B cell (primary cell): ENCODE data around the gene CLOCK. TPM values are rescaled to one million over a fixed set of nuclear protein-coding genes. Genes with fewer than 3 reads are reported as not detected.

ENCODE experiments used
- ATAC-seq: fragments of 200-7000 bp; cut with Tn5 transposase; one replicate; pipeline ENCODE4 v1.10.0; 2021; ENCODE audit warnings: low read depth, mild to moderate bottlenecking, moderate number of reproducible peaks, moderate library complexity
- CTCF ChIA-PET: fragments of 350-600 bp; sonication (Branson Sonifier 250); formaldehyde crosslinking; loops from one replicate; lab custom pipeline; 2021; ENCODE audit warnings: antibody characterized with exemption, inconsistent platforms; lab: Charles Lee
- POLR2A ChIA-PET: fragments of 350-600 bp; sonication (Branson Sonifier 250); formaldehyde crosslinking; loops from one replicate; lab custom pipeline; 2021; ENCODE audit warnings: antibody characterized with exemption; lab: Charles Lee
- DNase-seq: peaks from one replicate; pipeline ENCODE4 v3.0.0; 2013
- H2AFZ ChIP-seq: 2 replicates; pipeline ENCODE4 v1.6.1; 2012; ENCODE audit warnings: mild to moderate bottlenecking, low read depth, low read length; ENCODE audit not compliant: insufficient read depth, poor library complexity, severe bottlenecking
- H3K27ac ChIP-seq, 2 donors: 1 replicate in 1 of 2; 2 replicates in 1 of 2; pipeline ENCODE4 v1.5.1; 2012 to 2013; ENCODE audit warnings: low read length in 2 of 2, mild to moderate bottlenecking in 2 of 2, moderate library complexity in 1 of 2
- H3K27me3 ChIP-seq, 4 experiments: fragments of 200-600 bp in 1 of 4; sonication (generic) in 1 of 4; replicated peaks in 1 of 4; 1 replicate in 2 of 4; 2 replicates in 2 of 4; pipeline versions ENCODE4 v1.6.1 to v1.7.0; 2013 to 2016; ENCODE audit warnings: low read length in 3 of 4, mild to moderate bottlenecking in 2 of 4, mixed read lengths in 1 of 4, moderate library complexity in 1 of 4; ENCODE audit not compliant: insufficient read depth in 4 of 4, control insufficient read depth in 3 of 4; ENCODE audit errors: control extremely low read depth in 1 of 4
- H3K36me3 ChIP-seq, 2 experiments: replicated peaks in 1 of 2; 1 replicate in 1 of 2; 2 replicates in 1 of 2; pipeline versions ENCODE4 v1.6.1 to v1.7.1; 2013; ENCODE audit warnings: low read length in 1 of 2; ENCODE audit not compliant: insufficient read depth in 2 of 2, control insufficient read depth in 1 of 2; ENCODE audit errors: control extremely low read depth in 1 of 2, extremely low read depth in 1 of 2
- H3K4me1 ChIP-seq, 2 donors: fragments of 200-600 bp in 1 of 2; sonication (generic) in 1 of 2; 1 replicate in 1 of 2; 2 replicates in 1 of 2; pipeline versions ENCODE4 v1.5.1 to v1.6.1; 2013 to 2017; ENCODE audit warnings: low read length in 2 of 2; ENCODE audit not compliant: control insufficient read depth in 2 of 2, insufficient read depth in 2 of 2
- H3K4me2 ChIP-seq: replicated peaks from 2 replicates; pipeline ENCODE3; 2012; ENCODE audit warnings: mild to moderate bottlenecking, low read depth, low read length; ENCODE audit not compliant: poor library complexity, severe bottlenecking
- H3K4me3 ChIP-seq, 5 experiments: fragments of 200-600 bp in 1 of 5; sonication (generic) in 1 of 5; 1 replicate in 3 of 5; 2 replicates in 2 of 5; pipeline versions ENCODE4 v1.5.1 to v1.7.0; 2011 to 2016; ENCODE audit warnings: low read length in 4 of 5, mild to moderate bottlenecking in 4 of 5, low read depth in 2 of 5, control low read depth in 1 of 5, moderate library complexity in 1 of 5; ENCODE audit not compliant: insufficient read depth in 1 of 5; ENCODE audit errors: control extremely low read depth in 1 of 5, extremely low read depth in 1 of 5
- H3K79me2 ChIP-seq: fragments of 200-600 bp; sonication (generic); one replicate; pipeline ENCODE4 v1.6.0; 2016; ENCODE audit warnings: low read length; ENCODE audit not compliant: control insufficient read depth, insufficient read depth
- H3K9ac ChIP-seq: fragments of 200-600 bp; sonication (generic); 2 replicates; pipeline ENCODE4 v1.6.1; 2017; ENCODE audit warnings: mild to moderate bottlenecking, low read length, moderate library complexity
- H3K9me3 ChIP-seq, 3 donors: one replicate each; pipeline versions ENCODE4 v1.6.1 to v1.7.1; 2013; ENCODE audit warnings: low read length in 2 of 3; ENCODE audit not compliant: control insufficient read depth in 2 of 3, insufficient read depth in 1 of 3; ENCODE audit errors: control extremely low read depth in 1 of 3
- H4K20me1 ChIP-seq: 2 replicates; pipeline ENCODE4 v1.6.0; 2012; ENCODE audit warnings: mild to moderate bottlenecking, low read length; ENCODE audit not compliant: insufficient read depth, control insufficient read depth, poor library complexity, severe bottlenecking
- H3K27ac Mint-ChIP-seq: one replicate; pipeline ENCODE4 v1.8.0; 2021; ENCODE audit warnings: mixed read lengths
- H3K27me3 Mint-ChIP-seq: one replicate; pipeline ENCODE4 v1.8.0; 2021; ENCODE audit warnings: mixed read lengths
- H3K4me1 Mint-ChIP-seq: one replicate; pipeline ENCODE4 v1.8.0; 2021; ENCODE audit warnings: mixed read lengths
- H3K4me3 Mint-ChIP-seq: one replicate; pipeline ENCODE4 v1.8.0; 2021; ENCODE audit warnings: mixed read lengths
- H3K9me3 Mint-ChIP-seq: one replicate; pipeline ENCODE4 v1.8.0; 2022; ENCODE audit warnings: mixed read lengths; ENCODE audit not compliant: insufficient read depth
- CTCF ChIP-seq: fragments of 200-600 bp; IDR thresholded peaks from one replicate; pipeline ENCODE4 v1.8.0; 2022; ENCODE audit warnings: antibody characterized with exemption, mild to moderate bottlenecking
- EZH2 ChIP-seq: IDR thresholded peaks from 2 replicates; pipeline ENCODE4 v1.6.1; 2012; ENCODE audit warnings: borderline replicate concordance, low read depth, mild to moderate bottlenecking, moderate library complexity, low read length; ENCODE audit not compliant: insufficient read depth, poor library complexity, severe bottlenecking
- WGBS: methylation state at CpG from one replicate; pipeline ENCODE4 v1.1.5; 2013; ENCODE audit warnings: missing lambda C conversion rate; ENCODE audit not compliant: insufficient coverage; 5-methylcytosine and 5-hydroxymethylcytosine counted together
- intact Hi-C: fragments of 100-400 bp; cut with micrococcal nuclease; formaldehyde crosslinking; loops from one replicate; pipeline ENCODE4 v1.10.0; 2022
- polyA plus RNA-seq: library from polyadenylated mRNA; depleted of rRNA; stranded (reverse); fragments of >200 nt; gene quantifications from 2 replicates; pipeline ENCODE4 v1.2.3, GENCODE V29; 2012
- total RNA-seq, 2 donors: library from RNA; stranded (reverse); fragments of 120-200 nt in 1 of 2; gene quantifications; 1 replicate in 1 of 2; 2 replicates in 1 of 2; pipeline versions ENCODE4 v1.2.3 to v1.2.4, GENCODE V29; 2013 to 2022

Gene CLOCK
- total and polyA plus RNA-seq, 2 donors (not counting 1 experiment from before 2014, with no cell fraction given) = 2.8 to 14.2 TPM

DNA sequence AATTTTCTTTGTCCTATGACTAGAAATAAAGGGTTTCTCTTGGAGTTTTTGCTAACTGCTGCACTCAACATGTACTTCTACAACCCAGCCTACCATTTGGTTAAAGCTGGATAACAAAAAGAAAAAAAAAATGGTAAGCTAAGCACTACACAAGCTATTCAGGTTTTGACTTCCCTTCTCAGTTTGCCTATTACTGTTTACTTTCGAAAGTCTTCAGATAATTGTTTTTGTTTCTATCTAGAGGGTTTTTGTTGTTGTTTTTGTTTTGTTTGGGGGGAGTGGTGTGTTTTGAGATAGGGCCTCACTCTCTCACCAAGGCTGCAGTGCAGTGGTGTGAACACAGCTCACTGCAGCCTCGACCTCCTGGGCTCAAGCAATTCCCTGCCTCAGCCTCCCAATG, 46.6 kb downstream of the CLOCK start:
- peaks cover 10% of the 10 kb centered on the region for H4K20me1 ChIP-seq
- CTCF ChIA-PET = no interaction called here
- Mint-ChIP-seq H3K4me3 (no peak overlapping the region), H3K27me3 (no peaks in the 10 kb centered on the region), H3K4me1 (peaks cover 2% of the 10 kb centered on the region), H3K27ac (no peak overlapping the region), H3K9me3 (peaks cover under 1% of the 10 kb centered on the region)
- TF ChIP-seq EZH2 = no peak
- TF ChIP-seq CTCF = no peak
- POLR2A ChIA-PET = no interaction called here
- DNase-seq (no peak), ATAC-seq (no peak)
- no peak overlapping the region for H3K4me2 ChIP-seq
- no peak overlapping the region for H3K4me3 ChIP-seq
- 80% methylated on average over 1 of the region's 2 CpGs for WGBS
- no peaks in the 10 kb centered on the region for H3K27me3 ChIP-seq
- H2AFZ ChIP-seq = no peak overlapping the region
- no peaks in the 10 kb centered on the region for H3K4me1 ChIP-seq
- H3K27ac ChIP-seq = no peak overlapping the region
- peaks cover 26% of the 10 kb centered on the region for H3K79me2 ChIP-seq
- H3K9ac ChIP-seq = no peak overlapping the region
- intact Hi-C loops = no loop called here
- no peaks in the 10 kb centered on the region for H3K9me3 ChIP-seq
- H3K36me3 ChIP-seq = peaks cover 0 to 2% of the 10 kb centered on the region in 2 experiments

DNA sequence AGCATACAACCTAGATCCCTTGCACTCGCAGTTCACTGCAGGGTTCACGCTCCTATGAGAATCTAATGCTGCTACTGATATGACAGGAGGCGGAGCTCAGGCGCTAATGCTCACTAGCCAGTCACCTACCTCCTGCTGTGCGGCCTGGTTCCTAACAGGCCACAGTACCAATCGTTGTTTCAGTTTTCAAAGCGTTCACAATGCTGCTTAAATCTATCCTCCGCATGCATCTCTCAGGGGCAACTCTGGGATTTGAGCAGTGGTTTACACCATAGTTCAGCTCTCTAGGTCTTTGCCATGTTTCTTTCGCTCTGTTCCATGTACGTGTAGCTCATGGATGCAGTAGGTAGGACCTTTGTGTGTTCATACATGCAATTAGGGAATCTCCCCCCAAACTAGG, 47.2 kb downstream of the CLOCK start:
- DNase-seq (no peak), ATAC-seq (no peak)
- intact Hi-C loops = no loop called here
- H3K4me3 ChIP-seq = no peak overlapping the region
- peaks cover 2 to 4% of the 10 kb centered on the region in 2 experiments for H3K36me3 ChIP-seq
- TF ChIP-seq EZH2 = no peak
- TF ChIP-seq CTCF = no peak
- no peak overlapping the region for H3K9ac ChIP-seq
- peaks cover 10% of the 10 kb centered on the region for H4K20me1 ChIP-seq
- ChIA-PET CTCF (no interaction called here), POLR2A (no interaction called here)
- no peak overlapping the region for H3K4me2 ChIP-seq
- peaks cover 29% of the 10 kb centered on the region for H3K79me2 ChIP-seq
- H3K4me1 ChIP-seq = no peaks in the 10 kb centered on the region
- peaks cover 2% of the 10 kb centered on the region for H3K9me3 Mint-ChIP-seq
- H3K27me3 ChIP-seq = no peaks in the 10 kb centered on the region
- WGBS = 94% methylated on average over 8 of the region's 10 CpGs
- no peaks in the 10 kb centered on the region for H3K27me3 Mint-ChIP-seq
- no peak overlapping the region for H3K27ac Mint-ChIP-seq
- H3K27ac ChIP-seq = no peak overlapping the region
- H3K4me3 Mint-ChIP-seq = no peak overlapping the region
- peaks cover 0 to 4% (median 0%) of the 10 kb centered on the region in 3 donors for H3K9me3 ChIP-seq
- no peak overlapping the region for H2AFZ ChIP-seq
- peaks cover 2% of the 10 kb centered on the region for H3K4me1 Mint-ChIP-seq
